KMS-11 (cell line): ENCODE measurements around the gene CORO1C.

Experiments used
- H2AFZ ChIP-seq: fragments of 200-600 bp; sonication (generic); 2 replicates; pipeline ENCODE4 v1.6.1; 2016; ENCODE audit warnings: antibody characterized with exemption, mixed run types, low read depth
- H3K27ac ChIP-seq: fragments of 200-600 bp; sonication (generic); 2 replicates; pipeline ENCODE4 v1.6.1; 2016; ENCODE audit warnings: mild to moderate bottlenecking, mixed run types
- H3K27me3 ChIP-seq: fragments of 200-600 bp; sonication (generic); 2 replicates; pipeline ENCODE4 v1.6.1; 2017; ENCODE audit warnings: mild to moderate bottlenecking, low read depth, mixed run types, moderate library complexity; ENCODE audit not compliant: insufficient read depth
- H3K36me3 ChIP-seq: fragments of 200-600 bp; sonication (generic); 2 replicates; pipeline ENCODE4 v1.6.1; 2017; ENCODE audit warnings: mild to moderate bottlenecking, mixed run types; ENCODE audit not compliant: insufficient read depth
- H3K4me1 ChIP-seq: fragments of 200-600 bp; sonication (generic); 2 replicates; pipeline ENCODE4 v1.6.1; 2016; ENCODE audit warnings: mild to moderate bottlenecking, low read depth, mixed run types; ENCODE audit not compliant: poor library complexity, severe bottlenecking
- H3K4me2 ChIP-seq: fragments of 200-600 bp; sonication (generic); 2 replicates; pipeline ENCODE4 v1.7.0; 2016; ENCODE audit warnings: mild to moderate bottlenecking, mixed run types
- H3K4me3 ChIP-seq: fragments of 200-600 bp; sonication (generic); IDR thresholded peaks from 2 replicates; pipeline ENCODE4 v1.6.1; 2017; ENCODE audit warnings: low read depth, low read length, mixed read lengths; ENCODE audit not compliant: insufficient read depth
- H3K79me2 ChIP-seq: fragments of 200-600 bp; sonication (generic); 2 replicates; pipeline ENCODE4 v1.6.1; 2016; ENCODE audit warnings: low read depth, mixed run types; ENCODE audit not compliant: insufficient read depth
- H3K9ac ChIP-seq: fragments of 200-600 bp; sonication (generic); 2 replicates; pipeline ENCODE4 v1.6.1; 2016; ENCODE audit warnings: mild to moderate bottlenecking, mixed run types
- H4K20me1 ChIP-seq: fragments of 200-600 bp; sonication (generic); 2 replicates; pipeline ENCODE4 v1.6.1; 2016; ENCODE audit warnings: mild to moderate bottlenecking, mixed run types; ENCODE audit not compliant: insufficient read depth
- TF ChIP-seq, protein P1 (sequence below): fragments of 200-600 bp; sonication (generic); conservative IDR thresholded peaks from 2 replicates; pipeline ENCODE4 v1.6.1; 2017; ENCODE audit warnings: low read depth, mild to moderate bottlenecking, antibody characterized with exemption, low read length, moderate library complexity, mixed read lengths

CORO1C gene

DNA sequence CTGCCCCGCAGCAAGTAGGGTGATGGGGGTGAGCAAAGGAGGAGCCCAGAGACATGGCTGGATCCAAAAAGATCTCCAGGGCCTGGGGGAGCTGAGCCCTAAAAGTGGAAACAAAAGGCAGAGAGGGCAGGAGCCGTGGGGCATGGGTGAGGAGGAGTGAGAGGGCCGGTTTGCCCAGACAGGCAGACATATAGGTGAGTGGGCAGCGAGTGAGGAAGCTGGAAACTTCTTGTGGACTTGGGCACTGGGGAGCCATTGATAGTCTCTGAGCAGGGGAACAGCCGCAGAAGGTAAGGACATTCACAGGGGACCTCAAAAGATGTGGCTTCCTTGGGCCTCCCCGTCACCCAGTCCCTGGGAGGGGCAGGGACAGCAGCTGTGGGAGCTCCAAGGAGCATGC is 116.7 kb downstream of the CORO1C start:
- no peaks in the 10 kb centered on the region for H3K79me2 ChIP-seq
- no peaks in the 10 kb centered on the region for H4K20me1 ChIP-seq
- no peak overlapping the region for H2AFZ ChIP-seq
- no peak overlapping the region for H3K9ac ChIP-seq
- no peaks in the 10 kb centered on the region for H3K36me3 ChIP-seq
- TF ChIP-seq, protein P1, sequence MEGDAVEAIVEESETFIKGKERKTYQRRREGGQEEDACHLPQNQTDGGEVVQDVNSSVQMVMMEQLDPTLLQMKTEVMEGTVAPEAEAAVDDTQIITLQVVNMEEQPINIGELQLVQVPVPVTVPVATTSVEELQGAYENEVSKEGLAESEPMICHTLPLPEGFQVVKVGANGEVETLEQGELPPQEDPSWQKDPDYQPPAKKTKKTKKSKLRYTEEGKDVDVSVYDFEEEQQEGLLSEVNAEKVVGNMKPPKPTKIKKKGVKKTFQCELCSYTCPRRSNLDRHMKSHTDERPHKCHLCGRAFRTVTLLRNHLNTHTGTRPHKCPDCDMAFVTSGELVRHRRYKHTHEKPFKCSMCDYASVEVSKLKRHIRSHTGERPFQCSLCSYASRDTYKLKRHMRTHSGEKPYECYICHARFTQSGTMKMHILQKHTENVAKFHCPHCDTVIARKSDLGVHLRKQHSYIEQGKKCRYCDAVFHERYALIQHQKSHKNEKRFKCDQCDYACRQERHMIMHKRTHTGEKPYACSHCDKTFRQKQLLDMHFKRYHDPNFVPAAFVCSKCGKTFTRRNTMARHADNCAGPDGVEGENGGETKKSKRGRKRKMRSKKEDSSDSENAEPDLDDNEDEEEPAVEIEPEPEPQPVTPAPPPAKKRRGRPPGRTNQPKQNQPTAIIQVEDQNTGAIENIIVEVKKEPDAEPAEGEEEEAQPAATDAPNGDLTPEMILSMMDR: no peak
- no peak overlapping the region for H3K27ac ChIP-seq
- H3K4me1 ChIP-seq: peaks cover 54% of the 10 kb centered on the region
- H3K27me3 ChIP-seq: no peaks in the 10 kb centered on the region
- H3K4me2 ChIP-seq: no peak overlapping the region
- H3K4me3 ChIP-seq: no peak overlapping the region

DNA sequence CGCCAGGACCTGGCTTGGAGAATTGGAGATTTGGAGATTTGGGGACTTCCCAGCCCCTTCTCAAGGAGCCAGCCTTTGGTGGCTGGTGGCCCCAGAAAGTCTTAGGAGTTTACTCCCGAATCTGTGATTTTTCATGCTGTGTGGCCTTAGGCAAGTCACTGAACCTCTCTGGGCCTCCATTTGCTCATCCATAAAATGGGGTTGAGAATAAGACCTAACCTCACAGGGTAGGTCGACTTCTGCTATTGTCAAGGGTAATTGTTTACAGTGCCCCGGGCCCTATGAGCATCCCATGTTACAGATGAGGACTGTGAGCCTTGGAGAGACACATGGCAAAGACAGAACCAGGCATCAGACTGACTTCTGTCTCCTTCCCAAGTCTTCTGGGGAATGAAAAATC is 117.3 kb downstream of the CORO1C start:
- Histone ChIP-seq H3K9ac (no peak overlapping the region), H3K79me2 (no peaks in the 10 kb centered on the region), H3K36me3 (no peaks in the 10 kb centered on the region), H4K20me1 (no peaks in the 10 kb centered on the region), H3K4me2 (no peak overlapping the region), H3K4me3 (no peak overlapping the region), H2AFZ (no peak overlapping the region), H3K27ac (no peak overlapping the region), H3K27me3 (no peaks in the 10 kb centered on the region), H3K4me1 (peaks cover 48% of the 10 kb centered on the region)
- TF ChIP-seq, protein P1: no peak

DNA sequence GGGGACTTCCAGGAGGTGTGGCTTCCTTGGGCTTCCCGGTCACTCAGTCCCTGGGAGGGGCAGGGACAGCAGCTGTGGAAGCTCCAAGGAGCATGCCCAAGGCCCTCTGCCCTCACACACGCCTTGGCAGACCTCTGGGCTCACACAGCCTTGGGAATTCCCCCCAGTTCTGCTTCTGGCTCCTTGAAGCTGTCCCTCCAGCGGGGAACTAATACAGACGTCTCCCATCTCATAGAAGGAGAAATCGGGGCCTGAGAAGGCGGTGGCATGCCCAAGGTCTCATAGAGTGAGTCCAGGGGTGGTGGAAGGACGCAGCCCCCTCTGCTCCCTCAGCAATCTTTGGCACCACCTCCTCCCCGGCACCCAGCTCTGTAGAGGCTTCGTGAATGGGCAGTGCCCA is 117.8 kb downstream of the CORO1C start:
- Histone ChIP-seq H4K20me1 (no peaks in the 10 kb centered on the region), H3K79me2 (no peaks in the 10 kb centered on the region), H2AFZ (no peak overlapping the region), H3K36me3 (no peaks in the 10 kb centered on the region), H3K9ac (no peak overlapping the region), H3K4me2 (no peak overlapping the region), H3K4me3 (no peak overlapping the region), H3K4me1 (peaks cover 43% of the 10 kb centered on the region), H3K27me3 (no peaks in the 10 kb centered on the region), H3K27ac (no peak overlapping the region)
- TF ChIP-seq, protein P1: no peak

DNA sequence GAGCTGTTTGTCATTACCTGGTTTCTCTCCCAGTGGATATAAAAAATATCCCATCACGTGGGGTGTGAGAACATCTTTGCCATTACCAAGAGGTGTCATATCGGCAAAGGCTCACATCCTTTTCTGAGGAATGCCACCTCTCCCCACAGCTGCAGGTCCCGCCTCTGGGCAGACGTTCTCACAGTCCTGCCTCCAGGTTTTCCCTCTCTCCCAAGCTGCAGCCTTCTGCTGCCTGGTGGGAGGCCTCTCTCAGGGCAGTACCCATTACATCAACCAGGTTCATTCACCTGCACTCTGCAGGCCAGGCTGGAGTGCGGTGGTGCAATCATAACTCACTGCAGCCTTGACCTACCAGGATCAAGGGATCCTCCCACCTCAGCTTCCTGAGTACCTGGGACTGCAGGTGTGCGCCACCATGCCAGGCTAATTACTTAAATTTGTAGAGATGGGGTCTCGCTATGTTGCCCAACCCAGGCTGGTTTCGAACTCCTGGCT is 118.5 kb downstream of the CORO1C start:
- Histone ChIP-seq H3K27ac (no peak overlapping the region), H3K79me2 (no peaks in the 10 kb centered on the region), H4K20me1 (no peaks in the 10 kb centered on the region), H3K4me3 (no peak overlapping the region), H3K27me3 (no peaks in the 10 kb centered on the region), H3K4me1 (peaks cover 36% of the 10 kb centered on the region), H3K36me3 (no peaks in the 10 kb centered on the region), H3K4me2 (no peak overlapping the region), H2AFZ (no peak overlapping the region), H3K9ac (no peak overlapping the region)
- TF ChIP-seq, protein P1: no peak
